ENCODE measurements around the gene TMEM161B.

Gene TMEM161B

DNA sequence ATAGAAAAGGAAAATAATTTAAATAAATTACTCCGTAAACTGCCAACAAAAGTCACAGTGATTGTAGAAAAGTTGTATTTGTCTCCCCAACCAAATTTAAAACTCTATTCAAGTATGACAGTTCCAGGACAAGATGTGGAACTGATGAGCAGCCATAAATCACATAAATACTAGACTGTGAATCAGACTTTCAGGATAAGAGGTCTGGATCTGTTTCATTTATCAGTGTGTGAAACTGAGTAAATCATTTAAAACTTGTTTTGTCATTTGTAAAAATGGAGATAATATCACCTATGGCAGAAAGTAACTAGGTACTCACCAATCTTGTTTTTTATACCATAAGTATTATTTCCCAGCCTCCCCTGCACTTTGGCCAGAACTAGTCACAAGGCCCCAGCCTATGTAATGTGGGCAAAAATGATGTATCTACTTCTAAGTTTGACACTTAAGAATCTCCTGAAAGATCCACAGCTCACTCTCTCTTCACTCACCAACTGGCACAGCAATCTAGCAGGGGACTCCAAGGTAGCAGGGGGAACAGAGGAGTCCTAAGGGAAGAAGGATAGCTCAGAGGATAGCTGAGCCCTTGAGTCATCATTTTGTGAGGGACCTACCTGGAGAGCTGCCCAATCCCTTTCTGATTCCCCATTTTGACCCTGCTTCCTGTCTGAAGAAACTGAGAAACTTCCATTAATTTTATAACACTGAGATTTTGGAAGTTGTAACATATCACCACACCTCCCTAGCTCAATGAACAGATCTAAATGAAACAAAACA, 31.6 kb downstream of the TMEM161B start:
- no peak for TF ChIP-seq GATA3 (IDR thresholded peaks at IDR 0.05; ENCODE audit: low read depth, low read length)
- TF ChIP-seq GATA2 (IDR thresholded peaks at IDR 0.05; ENCODE audit: low read depth, low read length) = no peak

DNA sequence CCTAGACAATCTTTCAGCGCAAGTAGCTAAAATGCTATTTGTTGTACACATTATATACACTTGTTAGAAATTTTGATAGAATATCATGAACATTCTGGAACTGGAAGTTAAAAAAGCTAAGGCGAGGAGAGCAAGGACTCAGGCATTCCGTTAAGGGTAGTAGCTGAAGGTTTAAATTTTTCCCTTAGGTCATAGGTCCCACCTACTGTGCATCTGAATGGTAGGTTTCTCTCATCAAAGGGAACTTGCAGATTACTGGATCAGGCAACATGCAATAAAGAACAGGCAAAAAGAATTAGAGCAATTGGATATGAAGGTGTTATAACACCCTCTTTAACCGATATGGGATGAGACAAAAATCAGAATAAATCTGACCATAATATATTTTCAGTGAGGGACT, 32.8 kb downstream of the TMEM161B start:
- TF ChIP-seq GATA3 (IDR thresholded peaks at IDR 0.05; ENCODE audit: low read depth, low read length) (no peak), GATA2 (IDR thresholded peaks at IDR 0.05; ENCODE audit: low read depth, low read length) (no peak)

DNA sequence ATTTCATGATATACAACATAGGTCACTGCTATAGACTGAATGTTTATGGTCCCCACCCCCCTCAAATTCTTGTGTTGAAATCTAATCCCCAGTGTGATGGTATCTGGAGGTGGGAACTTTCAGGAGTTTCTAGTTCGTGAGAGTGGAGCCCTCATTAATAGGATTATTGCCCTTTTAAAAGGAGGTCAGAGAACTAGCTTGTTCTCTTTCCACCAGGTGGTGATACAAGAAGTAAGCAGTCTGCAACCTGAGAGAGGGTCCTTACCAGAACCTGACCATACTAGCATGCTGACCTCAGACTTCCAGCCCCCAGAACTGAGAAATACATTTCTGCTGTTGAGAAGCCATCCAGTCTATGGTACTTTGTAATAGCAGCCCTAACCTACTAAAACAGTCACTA, 33.3 kb downstream of the TMEM161B start:
- TF ChIP-seq GATA2 (IDR thresholded peaks at IDR 0.05; ENCODE audit: low read depth, low read length) (no peak), GATA3 (IDR thresholded peaks at IDR 0.05; ENCODE audit: low read depth, low read length) (no peak)

DNA sequence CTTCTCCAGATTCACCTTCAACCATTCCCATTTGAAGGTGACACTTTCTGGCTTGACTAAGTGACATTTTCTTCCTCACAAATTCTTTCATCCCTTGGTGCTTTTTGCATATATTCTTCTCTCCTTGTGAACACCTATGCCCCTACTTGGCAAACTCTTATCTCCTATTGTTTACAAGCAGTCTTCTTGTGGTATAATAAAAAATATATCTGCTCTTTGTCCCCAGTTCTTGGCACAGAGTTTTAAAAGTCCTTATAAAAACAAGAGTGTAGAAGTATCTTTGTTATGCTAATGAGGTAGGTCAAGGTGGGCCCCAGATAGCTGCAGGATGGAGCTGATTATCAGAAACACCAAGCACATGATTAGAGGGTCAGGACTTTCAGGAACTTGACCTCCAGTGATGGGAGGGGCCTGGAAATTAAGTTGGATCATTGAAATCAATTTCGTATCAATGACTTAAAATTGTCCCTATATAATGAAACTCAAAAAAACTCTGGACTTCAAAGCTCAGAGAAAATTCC, 38.0 kb downstream of the TMEM161B start:
- TF ChIP-seq GATA3 (IDR thresholded peaks at IDR 0.05; ENCODE audit: low read depth, low read length) (no peak), GATA2 (IDR thresholded peaks at IDR 0.05; ENCODE audit: low read depth, low read length) (no peak)

GRCh38 chr5:88226881-88227450, 41.7 kb downstream of the TMEM161B start:
- TF ChIP-seq GATA2 (IDR thresholded peaks at IDR 0.05; ENCODE audit: low read depth, low read length) = no peak
- TF ChIP-seq GATA3 (IDR thresholded peaks at IDR 0.05; ENCODE audit: low read depth, low read length) = no peak

DNA sequence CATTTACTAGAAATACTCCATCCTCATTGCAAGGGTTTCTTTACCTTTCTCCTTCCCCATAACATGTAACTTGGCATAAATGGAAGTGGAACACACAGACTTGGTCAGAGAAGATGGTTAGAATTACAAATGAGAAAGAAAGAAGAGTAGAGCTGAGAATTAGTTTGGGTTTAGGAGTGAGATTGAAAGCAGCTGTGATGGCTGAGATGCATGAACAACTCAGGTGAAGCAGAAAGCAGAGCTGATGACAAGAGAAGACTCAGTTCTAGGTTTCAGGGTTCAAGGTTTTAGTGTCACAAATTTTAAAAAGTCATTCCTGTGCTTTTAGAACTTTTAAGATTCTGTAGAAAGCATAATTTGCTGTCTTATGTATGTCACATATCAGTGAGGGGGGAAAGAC, 54.0 kb downstream of the TMEM161B start:
- TF ChIP-seq GATA3 (IDR thresholded peaks at IDR 0.05; ENCODE audit: low read depth, low read length) = no peak
- no peak for TF ChIP-seq GATA2 (IDR thresholded peaks at IDR 0.05; ENCODE audit: low read depth, low read length)

GRCh38 chr5:88207575-88207974, 61.1 kb downstream of the TMEM161B start:
- TF ChIP-seq GATA3 (IDR thresholded peaks at IDR 0.05; ENCODE audit: low read depth, low read length) = no peak
- no peak for TF ChIP-seq GATA2 (IDR thresholded peaks at IDR 0.05; ENCODE audit: low read depth, low read length)

GRCh38 chr5:88203981-88204750, 64.5 kb downstream of the TMEM161B start:
- no peak for TF ChIP-seq GATA3 (IDR thresholded peaks at IDR 0.05; ENCODE audit: low read depth, low read length)
- TF ChIP-seq GATA2 (IDR thresholded peaks at IDR 0.05; ENCODE audit: low read depth, low read length) = no peak

- TF ChIP-seq GATA3 (IDR thresholded peaks at IDR 0.05; ENCODE audit: low read depth, low read length) (no peak), GATA2 (IDR thresholded peaks at IDR 0.05; ENCODE audit: low read depth, low read length) (no peak)
Observed at GRCh38 chr5:88195636-88196035, 73.0 kb downstream of the TMEM161B start.

DNA sequence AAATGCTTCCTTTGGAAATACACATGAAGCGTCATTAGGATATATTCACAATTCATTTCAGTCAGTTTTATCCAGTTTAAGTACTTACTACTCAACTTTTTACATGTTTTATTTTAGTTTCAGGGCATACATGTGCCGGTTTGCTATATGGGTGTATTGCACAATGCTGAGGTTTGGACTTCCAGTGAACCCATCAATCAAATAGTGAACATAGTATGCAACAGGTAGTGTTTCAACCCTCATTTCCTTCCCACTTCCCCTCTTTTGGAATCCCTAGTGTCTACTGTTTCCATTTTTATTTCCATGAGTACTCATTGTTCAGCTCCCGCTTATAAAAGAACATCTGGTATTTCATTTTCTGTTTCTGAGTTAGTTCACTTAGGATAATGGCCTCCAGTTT, 74.7 kb downstream of the TMEM161B start:
- TF ChIP-seq GATA2 (IDR thresholded peaks at IDR 0.05; ENCODE audit: low read depth, low read length) = no peak
- no peak for TF ChIP-seq GATA3 (IDR thresholded peaks at IDR 0.05; ENCODE audit: low read depth, low read length)

- TF ChIP-seq GATA3 (IDR thresholded peaks at IDR 0.05; ENCODE audit: low read depth, low read length) = no peak
- no peak for TF ChIP-seq GATA2 (IDR thresholded peaks at IDR 0.05; ENCODE audit: low read depth, low read length)
Observed at GRCh38 chr5:88190106-88190834, 78.4 kb downstream of the TMEM161B start.

DNA sequence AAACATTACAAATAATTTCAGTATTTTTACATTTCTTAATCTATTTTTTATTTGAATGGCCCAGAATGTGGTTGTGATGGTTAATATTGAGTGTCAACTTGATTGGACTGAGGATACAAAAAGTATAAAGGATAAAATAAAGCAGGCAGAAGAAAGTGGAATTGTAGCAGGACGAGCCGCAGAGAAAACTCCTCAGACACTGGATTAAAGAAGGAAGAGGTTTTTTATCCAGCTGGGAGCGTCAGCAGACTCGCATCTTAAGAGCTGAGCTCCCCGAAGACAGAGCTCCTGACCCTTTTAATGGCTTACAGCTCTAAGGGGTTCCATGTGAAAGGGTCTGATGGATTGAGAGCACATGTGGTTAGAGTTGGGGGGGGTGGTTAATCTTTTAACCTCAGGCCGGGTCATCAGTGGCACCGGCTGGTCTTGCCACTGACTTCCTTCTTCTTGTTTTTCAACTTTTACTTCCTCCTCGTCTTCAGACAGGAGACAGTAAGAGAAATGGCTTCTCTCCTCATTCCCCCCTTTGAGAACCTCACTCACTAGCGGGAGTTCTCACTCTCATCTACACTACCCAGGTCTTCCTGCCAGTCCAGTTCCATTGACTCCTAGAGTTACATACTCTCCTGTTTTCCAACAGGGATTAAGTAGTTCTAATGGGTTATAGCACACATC, 80.0 kb downstream of the TMEM161B start:
- TF ChIP-seq GATA2 (IDR thresholded peaks at IDR 0.05; ENCODE audit: low read depth, low read length) (no peak), GATA3 (IDR thresholded peaks at IDR 0.05; ENCODE audit: low read depth, low read length) (no peak)

DNA sequence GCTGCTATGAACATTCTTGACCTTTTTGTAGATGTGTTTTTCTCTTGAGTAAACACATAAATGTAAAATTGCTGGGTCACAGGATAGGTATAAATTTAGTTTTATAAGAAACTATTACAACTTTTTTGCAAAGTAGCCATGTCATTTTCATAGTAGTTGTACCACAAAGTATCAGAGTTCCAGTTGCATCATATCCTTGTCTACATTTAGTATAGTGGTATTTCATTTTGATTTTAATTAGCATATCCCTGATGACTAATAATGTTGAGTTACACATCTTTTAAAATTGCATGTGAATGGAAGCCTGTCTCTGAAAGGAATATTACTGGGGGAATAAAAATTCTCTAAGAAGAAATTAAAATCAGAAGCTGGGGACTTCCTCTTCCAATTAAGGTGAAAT, 85.4 kb downstream of the TMEM161B start:
- no peak for TF ChIP-seq GATA2 (IDR thresholded peaks at IDR 0.05; ENCODE audit: low read depth, low read length)

All from SH-SY5Y (cell line).